ENCODE measurements around the gene DAGLB. TPM values are rescaled to one million over a fixed set of nuclear protein-coding genes. Genes with fewer than 3 reads are reported as not detected.
A peak's percentile ranks its signal among the peaks of the same experiment; 100 is the strongest.
"Not testable (repeated sequence)": the region's sequence is repeated elsewhere in the genome, so short reads cannot be mapped to it uniquely, and the experiment has no call there.

DAGLB gene
- polyA plus RNA-seq, 1 donor = 15.5 TPM

DNA sequence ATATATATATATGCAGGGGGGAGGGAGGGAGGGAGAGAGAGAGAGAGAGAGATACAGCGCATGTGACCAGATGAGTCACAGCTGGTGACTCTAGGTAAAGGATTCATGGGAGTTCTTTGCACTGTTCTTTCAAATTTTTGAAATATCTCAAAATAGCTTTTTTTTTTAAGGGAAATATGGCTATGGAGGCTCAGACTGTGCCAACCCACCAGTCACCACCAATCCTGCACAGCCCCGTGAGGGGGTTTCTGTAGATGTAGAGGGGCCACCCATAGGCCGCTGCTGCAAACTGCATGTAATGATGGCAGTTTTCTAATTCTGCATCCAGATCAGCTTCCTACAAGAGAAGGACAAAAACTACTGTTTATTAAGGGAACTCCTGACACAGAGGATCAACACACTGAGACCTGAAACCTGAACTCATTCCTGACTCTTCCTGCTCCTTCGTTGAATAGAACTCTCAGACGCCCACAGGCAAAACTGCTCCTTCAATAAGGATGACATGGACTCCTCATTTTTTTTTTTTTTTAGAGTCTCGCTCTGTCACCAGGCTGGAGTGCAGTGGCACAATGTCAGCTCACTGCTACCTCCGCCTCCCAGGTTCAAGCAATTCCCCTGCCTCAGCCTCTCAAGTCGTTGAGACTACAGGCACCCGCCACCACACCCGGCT is 17.3 kb downstream of the DAGLB start:
- DNase-seq = no peak

- DNase-seq = no peak
Observed at GRCh38 chr7:6425948-6426347, 21.8 kb downstream of the DAGLB start.

DNA sequence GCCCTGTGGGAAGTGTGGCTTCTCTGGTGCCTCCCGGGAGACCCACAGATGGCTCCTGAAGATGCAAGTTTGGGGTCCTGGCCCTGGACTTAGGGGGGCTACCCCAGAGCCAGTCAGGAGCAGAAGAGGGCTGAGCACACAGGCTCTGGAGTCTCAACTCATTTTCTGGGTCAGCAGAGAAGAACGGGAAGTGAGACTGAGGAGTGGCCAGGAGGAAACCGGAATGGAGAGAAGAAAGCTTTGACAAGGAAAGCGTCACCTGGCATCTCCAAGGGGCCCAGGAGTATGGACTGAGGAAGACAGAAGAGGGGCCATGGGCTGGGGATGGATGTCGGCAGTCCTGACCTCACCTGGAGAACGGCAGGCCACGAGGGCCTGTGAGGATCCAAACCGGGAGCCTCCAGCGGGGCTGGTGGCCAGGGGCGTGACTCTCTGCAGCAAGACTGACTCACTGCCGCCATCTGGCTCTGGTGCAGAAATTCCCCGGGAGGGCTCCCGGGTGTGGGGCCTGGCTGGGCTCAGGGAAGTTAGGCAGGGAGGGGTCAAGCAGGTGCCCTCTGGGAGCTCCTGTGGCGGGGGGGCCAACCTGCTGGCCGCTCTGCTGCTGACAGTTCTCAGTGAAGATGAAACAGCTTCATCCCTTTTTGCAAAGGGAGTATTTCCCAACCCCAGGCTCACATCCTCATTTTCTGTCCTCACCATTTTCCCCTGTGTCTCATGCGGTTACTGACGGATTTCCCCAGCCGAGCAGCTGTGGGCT is 23.6 kb downstream of the DAGLB start:
- no peak for DNase-seq

DNA sequence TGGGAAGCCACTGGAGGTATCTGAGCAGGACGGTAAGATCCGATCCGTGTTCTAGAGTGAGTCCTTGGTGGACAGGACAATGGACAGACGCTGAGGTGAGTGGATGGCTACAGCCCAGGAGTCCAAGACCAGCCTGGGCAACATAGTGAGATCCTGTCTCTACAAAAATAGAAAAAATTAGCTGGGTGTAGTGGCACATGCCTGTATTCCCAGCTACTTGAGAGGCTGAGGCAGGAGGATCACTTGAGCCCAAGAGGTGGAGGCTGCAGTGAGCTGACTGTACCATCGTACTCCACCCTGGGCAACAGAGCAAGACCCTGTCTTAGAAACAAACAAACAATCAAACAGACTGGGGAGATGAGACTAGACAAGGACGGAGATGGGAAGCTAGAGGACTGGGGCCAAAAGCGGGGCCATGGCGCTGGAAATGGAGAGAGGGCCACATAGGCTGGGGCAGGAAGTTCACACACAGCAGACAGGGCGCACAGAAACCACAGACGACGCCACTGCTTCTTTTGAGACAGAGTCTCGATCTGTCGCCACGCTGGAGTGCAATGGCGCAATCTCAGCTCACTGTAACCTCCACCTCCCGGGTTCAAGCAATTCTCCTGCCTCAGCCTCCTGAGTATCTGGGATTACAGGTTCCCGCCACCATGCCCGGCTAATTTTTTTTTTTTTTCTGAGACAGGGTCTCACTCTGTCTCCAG is 24.7 kb downstream of the DAGLB start:
- DNase-seq = no peak

GRCh38 chr7:6422095-6422494 is 25.7 kb downstream of the DAGLB start:
- no peak for DNase-seq

GRCh38 chr7:6420680-6421079 is 27.1 kb downstream of the DAGLB start:
- no peak for DNase-seq

GRCh38 chr7:6419310-6419773 is 28.4 kb downstream of the DAGLB start:
- DNase-seq = peak; percentile 42

- DNase-seq = no peak
Observed at GRCh38 chr7:6417408-6417807, 30.3 kb downstream of the DAGLB start.

- no peak for DNase-seq
Observed at GRCh38 chr7:6416516-6417145, 31.1 kb downstream of the DAGLB start.

DNA sequence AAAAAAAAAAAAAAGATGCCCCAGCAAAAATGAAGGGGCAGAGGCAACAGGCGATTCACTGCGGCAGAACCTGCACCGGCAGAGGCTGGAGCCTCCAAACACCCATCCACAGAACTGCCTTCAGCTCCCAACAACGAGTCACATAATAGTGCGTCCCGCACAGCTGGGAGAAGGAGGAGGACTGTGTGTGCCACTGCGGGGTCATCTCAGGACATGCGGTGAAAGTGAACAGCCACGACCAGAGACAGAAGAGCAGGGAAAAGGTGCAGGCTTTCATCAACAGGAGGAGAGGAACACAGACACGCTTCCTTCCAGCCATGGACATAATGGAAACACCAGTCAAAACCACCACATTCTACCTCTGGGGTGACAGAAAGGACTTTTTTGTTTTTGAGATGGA is 34.1 kb downstream of the DAGLB start:
- no peak for DNase-seq

- DNase-seq = no peak
Observed at GRCh38 chr7:6409944-6410693, 37.6 kb downstream of the DAGLB start.

DNA sequence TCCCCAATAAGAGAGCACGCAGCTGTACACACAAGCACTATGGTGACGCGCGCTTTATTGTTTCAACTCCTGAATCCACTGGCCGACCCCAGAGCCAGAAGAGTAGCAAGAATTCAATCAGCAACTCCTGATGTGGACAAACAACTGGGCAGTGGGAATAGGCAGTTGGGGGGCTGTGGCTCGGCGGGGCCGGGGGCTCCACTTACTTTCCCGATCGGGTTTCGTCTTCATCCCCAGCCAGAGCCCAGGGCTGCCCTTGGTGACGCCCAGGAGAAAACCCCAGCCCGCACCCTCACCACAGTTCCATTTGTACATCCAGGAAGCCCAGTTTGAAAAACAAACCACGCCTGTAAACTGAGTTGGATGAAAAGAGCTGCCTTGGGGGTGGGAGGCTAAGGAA is 38.7 kb downstream of the DAGLB start:
- no peak for DNase-seq

DNA sequence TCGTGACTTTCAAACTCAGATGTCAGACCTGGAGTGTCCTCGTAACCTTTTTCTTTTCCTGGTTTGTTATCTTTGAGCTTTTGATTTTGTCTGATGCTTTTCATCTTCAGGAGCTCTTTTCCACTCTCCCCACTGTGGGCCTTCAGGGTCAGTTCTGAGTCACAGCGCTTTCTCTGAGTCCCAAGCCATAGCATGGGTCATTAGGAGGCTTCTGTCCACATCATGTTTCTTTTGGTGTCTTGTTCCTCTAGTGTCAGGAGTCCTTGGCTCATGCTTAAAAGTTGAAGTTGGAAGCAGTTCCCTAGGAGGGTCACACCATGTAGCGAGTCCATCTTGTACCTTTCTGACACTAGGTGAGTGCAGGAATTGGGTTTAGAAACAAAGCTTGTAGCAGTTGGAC is 40.3 kb downstream of the DAGLB start:
- DNase-seq = no peak

- no peak for DNase-seq
Observed at GRCh38 chr7:6406121-6406520, 41.6 kb downstream of the DAGLB start.

- DNase-seq = no peak
Observed at GRCh38 chr7:6403907-6404306, 43.8 kb downstream of the DAGLB start.

- DNase-seq = no peak
Observed at GRCh38 chr7:6402741-6403140, 45.0 kb downstream of the DAGLB start.

DNA sequence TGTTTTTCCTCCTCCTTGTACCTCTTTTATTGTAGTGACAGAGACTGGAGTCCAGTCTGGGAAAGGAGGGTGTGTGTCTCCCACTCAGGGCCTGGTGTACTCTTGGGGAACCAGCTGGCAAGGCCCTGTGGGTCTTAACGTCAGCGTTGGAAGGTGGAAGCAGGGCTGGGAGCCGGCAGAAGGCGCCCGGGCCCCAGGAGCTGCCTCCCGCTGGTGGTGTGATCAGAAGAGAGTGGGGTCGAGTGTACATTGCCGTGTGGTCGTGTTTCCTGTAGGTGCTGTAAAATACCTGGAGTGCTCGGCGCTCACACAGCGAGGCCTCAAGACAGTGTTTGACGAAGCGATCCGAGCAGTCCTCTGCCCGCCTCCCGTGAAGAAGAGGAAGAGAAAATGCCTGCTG is 45.7 kb downstream of the DAGLB start:
- no peak for DNase-seq

DNA sequence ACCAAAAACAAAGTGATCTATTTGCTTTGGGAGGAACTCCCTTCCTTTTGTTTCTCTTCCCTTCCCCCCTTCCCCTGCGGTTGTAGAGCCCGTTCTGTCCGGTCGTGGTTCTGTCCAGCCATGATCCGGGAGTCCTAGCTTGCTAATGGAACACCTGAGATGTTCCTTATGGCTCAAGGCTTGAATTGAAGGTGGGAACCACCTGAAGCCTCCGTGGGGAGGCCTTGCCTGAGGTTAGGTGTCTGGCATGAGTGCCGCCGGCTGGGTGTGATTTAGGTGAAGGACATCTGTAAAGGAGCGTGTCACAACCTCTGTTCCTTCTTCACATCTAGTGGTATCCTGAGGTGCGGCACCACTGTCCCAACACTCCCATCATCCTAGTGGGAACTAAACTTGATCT is 46.2 kb downstream of the DAGLB start:
- DNase-seq = no peak

DNA sequence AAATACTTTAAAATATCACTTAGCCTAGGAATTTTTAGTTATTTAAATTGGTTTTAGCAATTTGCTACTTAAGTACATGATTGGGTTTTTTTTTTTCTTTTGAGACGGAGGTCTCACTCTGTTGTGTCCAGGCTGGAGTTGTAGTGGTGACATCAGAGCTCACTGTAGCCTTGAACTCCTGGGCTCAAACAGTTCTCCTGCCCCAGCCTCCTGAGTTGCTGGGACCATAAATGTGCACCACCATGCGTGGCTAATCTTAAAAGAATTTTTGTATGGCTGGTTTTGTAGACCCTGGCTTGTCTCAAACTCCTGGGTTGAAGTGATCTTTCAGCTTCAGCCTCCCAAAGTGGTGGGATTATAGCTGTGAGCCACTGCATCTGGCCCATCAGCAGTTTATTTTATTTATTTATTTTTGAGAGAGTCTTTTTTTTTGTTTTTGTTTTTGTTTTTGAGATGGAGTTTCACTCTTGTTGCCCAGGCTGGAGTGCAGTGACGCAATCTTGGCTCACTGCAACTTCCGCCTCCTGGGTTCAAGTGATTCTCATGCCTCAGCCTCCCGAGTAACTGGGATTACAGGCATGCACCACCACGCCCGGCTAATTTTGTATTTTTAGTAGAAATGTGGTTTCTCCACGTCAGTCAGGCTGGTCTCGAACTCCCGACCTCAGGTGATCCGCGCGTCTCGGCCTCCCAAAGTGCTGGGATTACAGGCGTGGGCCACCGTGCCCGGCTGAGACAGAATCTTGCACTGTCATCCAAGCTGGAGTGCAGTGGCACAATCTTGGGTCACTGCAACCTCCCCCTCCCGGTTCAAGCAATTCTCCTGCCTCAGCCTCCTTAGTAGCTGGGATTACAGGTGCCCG is 47.3 kb downstream of the DAGLB start:
- not testable (repeated sequence) for DNase-seq

DNA sequence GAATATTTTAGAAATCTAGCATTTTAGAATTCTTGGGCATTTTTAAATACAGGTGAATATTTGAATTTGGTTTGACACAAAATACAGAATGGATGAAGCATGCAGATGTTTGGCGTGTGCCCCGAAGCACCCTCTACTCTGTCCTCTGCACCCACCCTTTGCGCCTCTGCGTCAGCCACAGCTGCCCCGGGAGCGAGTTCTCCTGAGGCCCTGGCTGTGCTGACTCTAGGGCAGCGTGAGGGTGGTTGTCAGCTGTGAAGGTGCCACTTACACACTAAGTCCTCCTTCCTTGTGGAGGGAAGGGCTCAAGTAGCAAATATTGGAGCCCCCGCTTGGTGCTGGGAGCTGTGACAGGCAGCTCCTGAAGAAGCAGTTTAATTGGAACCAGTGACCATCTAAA is 48.4 kb downstream of the DAGLB start:
- no peak for DNase-seq

GRCh38 chr7:6398943-6399342 is 48.8 kb downstream of the DAGLB start:
- DNase-seq = no peak
